Left kidney (tissue), 8 donors: Measurements from ENCODE around the gene SLC1A1. TPM values are rescaled to one million over a fixed set of nuclear protein-coding genes. Genes with fewer than 3 reads are reported as not detected.

ENCODE experiments used
- DNase-seq: peaks from one replicate; pipeline ENCODE4 v3.0.0-alpha.2; 2013
- long read RNA-seq, 8 donors: transcript quantifications; one replicate each; lab custom pipeline, GENCODE V29; 2026
- polyA plus RNA-seq: library from polyadenylated mRNA; unstranded; fragments of 120-200 nt; gene quantifications from one replicate; pipeline ENCODE4 v1.2.1, GENCODE V29; 2013; ENCODE audit not compliant: insufficient read length

The SLC1A1 gene
- polyA plus RNA-seq: 20.7 TPM
- long read RNA-seq, donor 1, partial matches to known transcripts: 0 of 1 reads
- long read RNA-seq, donor 1, other reads (novel, unspliced or antisense): 0 of 1 reads
- long read RNA-seq, donor 2, partial matches to known transcripts: 0 of 3 reads
- long read RNA-seq, donor 2, other reads (novel, unspliced or antisense): 0 of 3 reads
- long read RNA-seq, donor 3, transcript SLC1A1-201 (12 exons, 3,722 nt): major isoform, 7 of 7 reads
- long read RNA-seq, donor 3, partial matches to known transcripts: 0 of 7 reads
- long read RNA-seq, donor 3, other reads (novel, unspliced or antisense): 0 of 7 reads
- long read RNA-seq, donor 4, partial matches to known transcripts: 0 of 1 reads
- long read RNA-seq, donor 4, other reads (novel, unspliced or antisense): 0 of 1 reads
- long read RNA-seq, donor 5, partial matches to known transcripts: 5 of 9 reads
- long read RNA-seq, donor 5, other reads (novel, unspliced or antisense): 0 of 9 reads
- long read RNA-seq, donor 6, partial matches to known transcripts: 0 of 3 reads
- long read RNA-seq, donor 6, other reads (novel, unspliced or antisense): 0 of 3 reads
- long read RNA-seq, donor 7, partial matches to known transcripts: 0 of 4 reads
- long read RNA-seq, donor 7, other reads (novel, unspliced or antisense): 0 of 4 reads
- long read RNA-seq, donor 8, partial matches to known transcripts: 0 of 4 reads
- long read RNA-seq, donor 8, other reads (novel, unspliced or antisense): 0 of 4 reads

GRCh38 chr9:4489919-4490704 is at the start of gene SLC1A1:
TSS of gene SLC1A1 (plus strand) at chr9:4490468. CDS start at chr9:4490680, 212 bp downstream.
- peak; percentile 38 for DNase-seq

- no peak for DNase-seq
Measured at GRCh38 chr9:4442806-4443205, 47.5 kb upstream of the SLC1A1 start.

- no peak for DNase-seq
Measured at GRCh38 chr9:4443439-4443838, 46.8 kb upstream of the SLC1A1 start.

- DNase-seq: no peak
Measured at GRCh38 chr9:4461437-4461836, 28.8 kb upstream of the SLC1A1 start.

GRCh38 chr9:4463824-4464223 is 26.4 kb upstream of the SLC1A1 start:
- no peak for DNase-seq

GRCh38 chr9:4464911-4465513 is 25.3 kb upstream of the SLC1A1 start:
- DNase-seq: no peak

- no peak for DNase-seq
Measured at GRCh38 chr9:4465910-4466309, 24.4 kb upstream of the SLC1A1 start.

- no peak for DNase-seq
Measured at GRCh38 chr9:4475301-4475700, 15.0 kb upstream of the SLC1A1 start.

- no peak for DNase-seq
Measured at GRCh38 chr9:4486176-4486575, 4.1 kb upstream of the SLC1A1 start.

- DNase-seq: peak; percentile 18
Measured at GRCh38 chr9:4489562-4489918, 728 bp upstream of the SLC1A1 start.

- no peak for DNase-seq
Measured at GRCh38 chr9:4490705-4491625, 697 bp downstream of the SLC1A1 start.

GRCh38 chr9:4491626-4491975 is 1.3 kb downstream of the SLC1A1 start:
- DNase-seq: no peak

GRCh38 chr9:4494332-4494731 is 4.1 kb downstream of the SLC1A1 start:
- no peak for DNase-seq

GRCh38 chr9:4494806-4495205 is 4.5 kb downstream of the SLC1A1 start:
- DNase-seq: no peak

- no peak for DNase-seq
Measured at GRCh38 chr9:4495537-4495936, 5.3 kb downstream of the SLC1A1 start.

GRCh38 chr9:4496497-4496896 is 6.2 kb downstream of the SLC1A1 start:
- no peak for DNase-seq

GRCh38 chr9:4497395-4497794 is 7.1 kb downstream of the SLC1A1 start:
- no peak for DNase-seq

GRCh38 chr9:4497855-4498254 is 7.6 kb downstream of the SLC1A1 start:
- DNase-seq: no peak

GRCh38 chr9:4499917-4500316 is 9.6 kb downstream of the SLC1A1 start:
- DNase-seq: no peak

- DNase-seq: no peak
Measured at GRCh38 chr9:4501147-4501507, 10.9 kb downstream of the SLC1A1 start.

GRCh38 chr9:4502444-4502843 is 12.2 kb downstream of the SLC1A1 start:
- DNase-seq: no peak
